GM23338 (cell line): ENCODE results near the gene CD9. TPM values are rescaled to one million over a fixed set of nuclear protein-coding genes. Genes with fewer than 3 reads are reported as not detected.

Experiments used
- ATAC-seq: fragments of 200-7000 bp; cut with Tn5 transposase; 3 replicates; pipeline ENCODE4 v1.9.1; 2020
- DNase-seq: peaks from one replicate; pipeline ENCODE4 v3.0.0-alpha.2; 2015; ENCODE audit warnings: low spot score
- H2AFZ ChIP-seq: fragments of 200-600 bp; sonication (generic); 2 replicates; pipeline ENCODE4 v1.8.0; 2016; ENCODE audit warnings: antibody characterized with exemption, mild to moderate bottlenecking, moderate library complexity
- H3F3A ChIP-seq: fragments of 200-600 bp; sonication (generic); replicated peaks from 2 replicates; pipeline ENCODE4 v1.8.0; 2017; ENCODE audit warnings: antibody characterized with exemption, mixed run types, low read depth
- H3K27ac ChIP-seq: fragments of 200-600 bp; sonication (generic); 2 replicates; pipeline ENCODE4 v1.6.1; 2016; ENCODE audit warnings: low read depth
- H3K27me3 ChIP-seq: fragments of 200-600 bp; sonication (generic); 2 replicates; pipeline ENCODE4 v1.8.0; 2016; ENCODE audit warnings: mild to moderate bottlenecking, mixed run types, moderate library complexity; ENCODE audit not compliant: insufficient read depth
- H3K36me3 ChIP-seq: fragments of 200-600 bp; sonication (generic); 2 replicates; pipeline ENCODE4 v1.8.0; 2016; ENCODE audit warnings: mild to moderate bottlenecking; ENCODE audit not compliant: insufficient read depth
- H3K4me1 ChIP-seq: fragments of 200-600 bp; sonication (generic); 2 replicates; pipeline ENCODE4 v1.8.0; 2016; ENCODE audit warnings: mild to moderate bottlenecking, moderate library complexity; ENCODE audit not compliant: insufficient read depth
- H3K4me2 ChIP-seq: fragments of 200-600 bp; sonication (generic); 2 replicates; pipeline ENCODE4 v1.7.1; 2017; ENCODE audit warnings: mixed run types
- H3K4me3 ChIP-seq: fragments of 200-600 bp; sonication (generic); 2 replicates; pipeline ENCODE4 v1.6.1; 2016; ENCODE audit warnings: mixed run types
- H3K79me2 ChIP-seq: fragments of 200-600 bp; sonication (generic); replicated peaks from 2 replicates; pipeline ENCODE4 v1.8.0; 2017; ENCODE audit warnings: mild to moderate bottlenecking; ENCODE audit not compliant: insufficient read depth
- H3K9me2 ChIP-seq: fragments of 200-600 bp; sonication (generic); 2 replicates; pipeline ENCODE4 v1.8.0; 2017; ENCODE audit not compliant: insufficient read depth
- H4K20me1 ChIP-seq: fragments of 200-600 bp; sonication (generic); replicated peaks from 2 replicates; pipeline ENCODE4 v1.8.0; 2017; ENCODE audit warnings: mild to moderate bottlenecking; ENCODE audit not compliant: insufficient read depth
- H3K27ac Mint-ChIP-seq: 2 replicates; pipeline ENCODE4 v1.8.0; 2020; ENCODE audit warnings: inconsistent platforms, mild to moderate bottlenecking, moderate library complexity, mixed read lengths
- H3K27me3 Mint-ChIP-seq: 3 replicates; pipeline ENCODE4 v1.8.0; 2022; ENCODE audit warnings: low read depth, mild to moderate bottlenecking, moderate library complexity, mixed read lengths, inconsistent platforms; ENCODE audit not compliant: insufficient read depth, poor library complexity
- H3K36me3 Mint-ChIP-seq: 3 replicates; pipeline ENCODE4 v1.8.0; 2021; ENCODE audit warnings: low read depth, mild to moderate bottlenecking, inconsistent platforms, moderate library complexity, mixed read lengths
- H3K4me1 Mint-ChIP-seq: 3 replicates; pipeline ENCODE4 v1.8.0; 2020; ENCODE audit warnings: mild to moderate bottlenecking, inconsistent platforms, mixed read lengths
- H3K4me3 Mint-ChIP-seq: 3 replicates; pipeline ENCODE4 v1.8.0; 2021; ENCODE audit warnings: moderate library complexity, mild to moderate bottlenecking, inconsistent platforms, mixed read lengths
- H3K9me3 Mint-ChIP-seq: 3 replicates; pipeline ENCODE4 v1.8.0; 2020; ENCODE audit warnings: moderate library complexity, mild to moderate bottlenecking, inconsistent platforms, mixed read lengths
- CREB1 ChIP-seq: fragments of 250-450 bp; sonication (Bioruptor Pico); IDR thresholded peaks from 2 replicates; pipeline ENCODE4 v1.5.0; 2020; ENCODE audit warnings: low read depth, mild to moderate bottlenecking, moderate library complexity
- NANOG ChIP-seq: IDR thresholded peaks from 2 replicates; pipeline ENCODE4 v1.6.1; 2016; ENCODE audit warnings: antibody characterized with exemption, borderline replicate concordance
- STAT1 ChIP-seq: IDR thresholded peaks from one replicate; pipeline ENCODE4 v1.6.1; 2016; ENCODE audit warnings: antibody characterized with exemption; ENCODE audit not compliant: unreplicated experiment
- polyA plus RNA-seq: library from polyadenylated mRNA; unstranded; fragments of >200 nt; fragmentation: Nextera tagmentation; extraction: Ambion mirVana; gene quantifications from 2 replicates; pipeline ENCODE4 v1.2.1, GENCODE V29; 2016
- small RNA-seq: library from RNA; depleted of rRNA; stranded (forward); fragments of <200 nt; gene quantifications from one replicate; pipeline ENCODE3, GENCODE V24; 2014; ENCODE audit warnings: low replicate concordance
- total RNA-seq: library from RNA; depleted of rRNA; stranded (reverse); fragments of >200 nt; shearing (Covaris generic); gene quantifications from 2 replicates; pipeline ENCODE4 v1.2.3, GENCODE V29; 2014; rRNA removed

The CD9 gene
- total and polyA plus RNA-seq, 2 experiments from 2014 or later, result 222 to 251 TPM

- no peaks in the 10 kb centered on the region for H3F3A ChIP-seq
- Mint-ChIP-seq H3K36me3 (peaks cover 4% of the 10 kb centered on the region; the same call in 1 of the 3 replicates), H3K4me3 (no peak overlapping the region), H3K4me1 (peaks cover 14% of the 10 kb centered on the region), H3K27me3 (peaks cover 15% of the 10 kb centered on the region), H3K27ac (no peak overlapping the region), H3K9me3 (peaks cover 11% of the 10 kb centered on the region)
- DNase-seq, result no peak
- no peak overlapping the region for H3K27ac ChIP-seq
- H3K79me2 ChIP-seq, result no peaks in the 10 kb centered on the region
- H3K4me2 ChIP-seq, result no peak overlapping the region
- H4K20me1 ChIP-seq, result no peaks in the 10 kb centered on the region
- H3K27me3 ChIP-seq, result no peaks in the 10 kb centered on the region
- no peak overlapping the region for H3K4me3 ChIP-seq
- no peaks in the 10 kb centered on the region for H3K9me2 ChIP-seq
- no peak for ATAC-seq
- no peak overlapping the region for H2AFZ ChIP-seq
- TF ChIP-seq CREB1 (no peak), NANOG (no peak), STAT1 (no peak)
- no peaks in the 10 kb centered on the region for H3K4me1 ChIP-seq
- no peaks in the 10 kb centered on the region for H3K36me3 ChIP-seq
Observed at GRCh38 chr12:6285532-6286306, 85.5 kb downstream of the CD9 start.

Small RNAs within 50 kb of the gene (small RNA-seq; reads per million reads assigned to genes)
- gene ATP5MFP5 (not detected), gene RF00019 (not detected)

Other genes with a start within 250 kb of the CD9 start
- gene VWF, start 75.7 kb upstream of the CD9 start, total RNA-seq, result 0.31 and 0.56 TPM in 2 replicates
- gene VWF, start 75.7 kb upstream of the CD9 start, polyA plus RNA-seq, result 0.03 and 0.42 TPM in 2 replicates
- 21.3 and 174 TPM in 2 replicates for gene PLEKHG6, start 110.3 kb downstream of the CD9 start, total RNA-seq
- gene PLEKHG6, start 110.3 kb downstream of the CD9 start, polyA plus RNA-seq, result 15.7 and 18.0 TPM in 2 replicates
- gene TNFRSF1A, start 141.7 kb downstream of the CD9 start, total RNA-seq, result 36.7 and 43.4 TPM in 2 replicates
- 24.3 and 28.5 TPM in 2 replicates for gene TNFRSF1A, start 141.7 kb downstream of the CD9 start, polyA plus RNA-seq
- 125 and 134 TPM in 2 replicates for gene SCNN1A, start 175.2 kb downstream of the CD9 start, total RNA-seq
- gene SCNN1A, start 175.2 kb downstream of the CD9 start, polyA plus RNA-seq, result 34.0 and 37.1 TPM in 2 replicates
- gene LTBR, start 183.8 kb downstream of the CD9 start, total RNA-seq, result 6.8 and 7.1 TPM in 2 replicates
- 6.1 and 10.5 TPM in 2 replicates for gene LTBR, start 183.8 kb downstream of the CD9 start, polyA plus RNA-seq
- gene CD27, start 244.6 kb downstream of the CD9 start, total RNA-seq, result not detected in 2 replicates
- gene CD27, start 244.6 kb downstream of the CD9 start, polyA plus RNA-seq, result 0.49 and 0.53 TPM in 2 replicates